COLO829 (cell line): ENCODE measurements around the gene DEGS1.
A peak's percentile ranks its signal among the peaks of the same experiment; 100 is the strongest.

Experiments
- DNase-seq: peaks from one replicate; pipeline ENCODE4 v3.0.0; 2012; ENCODE audit warnings: low spot score

The DEGS1 gene

DNA sequence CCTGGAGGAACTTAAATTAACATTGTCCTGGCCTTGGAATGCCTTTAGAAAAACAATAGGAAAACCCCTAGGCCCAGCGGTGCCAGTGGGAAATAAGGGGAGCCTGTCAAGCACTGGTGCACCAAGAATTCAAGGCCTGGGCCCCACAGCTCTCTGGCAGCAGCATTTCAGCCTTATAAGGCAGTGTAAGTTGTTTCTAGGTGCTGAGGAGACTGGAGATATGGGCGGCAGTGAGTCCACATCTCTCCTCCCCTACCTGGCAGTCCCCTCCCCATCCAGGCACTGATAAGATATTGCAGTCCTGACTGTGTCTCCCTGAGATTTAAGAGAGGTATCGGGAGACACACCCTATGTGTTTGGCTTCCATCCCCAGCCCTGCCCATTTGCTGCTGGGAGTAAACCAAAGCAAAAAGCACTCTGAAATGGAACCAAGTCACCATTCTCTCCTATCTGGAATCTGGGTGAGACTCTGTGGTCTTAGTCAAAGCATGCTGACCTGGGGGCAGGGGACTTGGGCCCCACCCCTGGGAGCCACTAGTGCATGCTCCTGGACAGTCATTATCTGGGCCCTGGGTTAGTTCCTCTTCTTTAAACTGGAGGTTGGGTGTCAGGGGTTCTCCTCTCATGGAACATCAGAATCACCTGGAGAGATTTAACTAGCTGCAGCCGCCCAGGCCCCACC, 30.5 kb downstream of the DEGS1 start:
- no peak for DNase-seq

DNA sequence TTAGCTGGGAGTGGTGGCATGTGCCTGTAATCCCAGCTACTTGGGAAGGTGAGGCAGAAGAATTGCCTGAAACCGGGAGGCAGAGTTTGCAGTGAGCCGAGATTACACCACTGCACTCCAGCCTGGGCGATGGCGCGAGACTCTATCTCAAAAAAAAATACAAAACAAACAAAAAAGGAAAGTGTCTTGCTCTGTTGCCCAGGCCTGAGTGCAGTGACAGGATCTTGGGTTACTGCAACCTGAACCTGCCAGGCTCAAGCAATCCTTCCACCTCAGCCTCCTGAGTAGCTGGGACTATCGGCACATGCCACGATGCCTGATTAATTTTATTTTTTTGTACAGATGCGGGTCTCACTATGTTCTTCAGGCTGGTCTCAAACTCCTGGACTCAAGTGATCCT, 33.3 kb downstream of the DEGS1 start:
- DNase-seq: no peak

DNA sequence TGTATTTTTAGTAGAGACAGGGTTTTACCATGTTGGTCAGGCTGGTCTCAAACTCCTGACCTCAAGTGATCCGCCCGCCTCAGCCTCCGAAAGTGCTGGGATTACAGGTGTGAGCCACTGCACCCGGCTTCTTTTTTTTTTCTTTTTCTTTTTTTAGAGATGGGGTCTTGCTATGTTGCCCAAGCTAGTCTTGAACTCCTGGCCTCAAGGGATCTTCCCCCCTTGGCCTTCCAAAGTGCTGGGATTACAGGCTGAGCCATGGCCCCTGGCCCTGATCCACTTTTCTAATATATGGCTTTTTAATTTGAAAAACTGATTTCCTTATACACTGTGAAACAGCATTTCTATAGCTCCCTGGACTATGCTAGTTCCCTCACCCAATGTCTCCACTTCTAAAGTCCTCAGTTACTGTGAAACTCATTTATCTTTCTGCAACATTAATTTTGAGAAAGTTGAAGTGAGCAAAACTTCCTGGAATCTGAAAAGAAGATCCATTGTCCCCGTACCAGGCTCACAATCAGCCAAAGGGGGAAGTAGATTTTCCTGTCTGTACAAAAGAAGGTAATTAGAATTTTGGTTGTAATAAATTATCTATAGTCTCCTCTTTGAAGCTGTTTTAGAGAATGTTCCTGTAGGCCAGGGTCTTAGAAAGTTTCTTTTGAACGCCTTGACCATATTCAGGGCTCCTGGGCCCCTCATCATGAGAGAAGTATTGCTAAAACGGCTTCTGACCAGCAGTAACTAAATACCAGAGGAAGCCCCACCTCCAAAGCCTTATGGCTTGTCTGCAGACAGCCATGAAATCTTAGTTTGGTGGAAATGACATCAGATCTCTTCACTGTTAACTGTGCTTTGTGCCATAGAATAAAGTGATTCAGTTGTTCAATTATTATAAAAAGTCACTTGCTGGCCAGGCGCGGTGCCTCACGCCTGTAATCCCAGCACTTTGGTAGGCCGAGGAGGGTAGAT, 34.9 kb downstream of the DEGS1 start:
- DNase-seq: no peak

DNA sequence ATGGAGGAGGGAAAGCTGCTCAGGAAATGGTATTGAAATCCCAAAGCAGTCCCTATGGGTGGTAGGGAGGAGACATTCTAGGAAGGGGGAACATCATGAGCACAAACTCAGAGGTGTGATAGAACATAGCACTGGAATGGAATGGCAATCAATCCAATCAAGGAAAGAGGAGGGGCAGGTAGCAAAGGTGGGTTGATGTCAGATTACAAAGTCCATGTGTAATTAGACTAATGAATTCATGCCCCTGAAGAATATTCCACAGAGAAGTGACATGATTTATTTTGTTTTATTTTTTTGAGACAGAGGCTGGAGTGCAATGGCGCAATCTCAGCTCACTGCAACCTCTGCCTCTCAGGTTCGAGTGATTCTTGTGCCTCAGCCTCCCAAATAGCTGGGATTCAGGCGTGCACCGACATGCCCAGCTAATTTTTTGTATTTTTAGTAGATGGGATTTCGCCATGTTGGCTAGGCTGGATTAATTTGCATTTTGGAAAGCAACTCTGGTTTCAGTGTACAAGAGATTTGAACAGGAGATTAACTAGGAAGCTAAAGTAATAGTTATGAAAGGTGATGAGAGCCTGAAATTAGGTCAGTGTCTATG, 36.1 kb downstream of the DEGS1 start:
- DNase-seq: no peak

DNA sequence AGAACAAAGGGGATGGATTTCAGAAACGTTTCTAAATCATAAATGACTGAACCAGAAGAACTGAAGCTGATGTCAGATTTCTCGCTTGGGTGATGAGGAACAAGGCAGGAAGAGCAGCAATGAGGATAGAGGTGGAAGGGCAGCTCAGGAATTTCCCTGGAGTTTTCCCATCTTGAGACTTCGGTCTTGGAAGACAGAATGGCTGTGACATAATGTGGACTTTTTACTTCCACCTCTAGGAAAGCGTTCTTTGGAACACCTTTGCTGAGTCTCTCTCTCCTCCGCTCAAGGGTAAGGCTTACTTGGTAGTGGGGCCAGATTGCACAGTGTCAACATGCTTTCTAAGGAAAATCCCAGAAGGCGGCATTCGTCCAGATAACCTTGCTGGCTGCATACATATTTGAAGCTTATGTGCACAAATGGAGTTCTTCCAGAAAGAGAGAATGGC, 36.6 kb downstream of the DEGS1 start:
- no peak for DNase-seq

DNA sequence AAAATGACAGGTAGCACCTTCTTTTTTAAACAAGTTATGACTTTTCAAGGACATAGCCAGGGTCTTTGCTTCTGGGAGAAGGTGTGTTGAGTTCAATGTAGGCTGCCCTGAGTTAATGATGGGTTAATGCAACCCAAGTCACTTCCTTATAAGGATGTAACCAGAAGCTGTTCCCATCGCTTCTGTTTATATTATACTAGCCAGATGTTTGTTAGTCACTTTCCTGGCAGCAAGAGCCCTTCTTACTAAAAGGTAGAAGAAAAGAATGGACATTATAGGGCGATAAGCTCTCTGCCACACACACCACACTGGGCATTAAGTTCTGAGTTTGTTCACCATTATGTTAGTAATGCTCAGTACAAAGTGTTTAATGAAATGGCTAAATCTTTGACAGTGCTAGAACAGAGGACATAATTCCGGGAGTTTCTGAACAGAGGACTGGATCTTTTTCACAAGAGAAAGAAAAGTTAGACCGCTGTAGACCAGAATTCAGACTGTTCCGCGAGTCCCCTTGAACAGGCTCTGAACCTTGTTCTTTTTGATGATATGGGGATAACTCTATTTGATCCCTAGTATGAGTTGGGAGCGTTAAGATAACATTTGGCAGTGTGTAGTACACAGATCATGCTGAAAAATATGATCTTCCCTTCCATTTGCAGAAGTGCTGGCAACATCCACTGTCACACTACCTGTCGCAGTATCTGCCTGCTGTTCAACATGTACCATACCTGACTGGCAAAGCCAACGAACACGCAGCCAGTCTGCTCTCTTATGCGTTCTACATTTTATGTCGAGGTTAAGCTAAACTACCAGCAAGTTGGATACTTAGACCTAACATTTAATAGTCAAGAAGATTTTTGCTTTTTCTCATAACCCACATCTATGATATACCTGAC, 41.0 kb downstream of the DEGS1 start:
- peak; percentile 35 for DNase-seq

DNA sequence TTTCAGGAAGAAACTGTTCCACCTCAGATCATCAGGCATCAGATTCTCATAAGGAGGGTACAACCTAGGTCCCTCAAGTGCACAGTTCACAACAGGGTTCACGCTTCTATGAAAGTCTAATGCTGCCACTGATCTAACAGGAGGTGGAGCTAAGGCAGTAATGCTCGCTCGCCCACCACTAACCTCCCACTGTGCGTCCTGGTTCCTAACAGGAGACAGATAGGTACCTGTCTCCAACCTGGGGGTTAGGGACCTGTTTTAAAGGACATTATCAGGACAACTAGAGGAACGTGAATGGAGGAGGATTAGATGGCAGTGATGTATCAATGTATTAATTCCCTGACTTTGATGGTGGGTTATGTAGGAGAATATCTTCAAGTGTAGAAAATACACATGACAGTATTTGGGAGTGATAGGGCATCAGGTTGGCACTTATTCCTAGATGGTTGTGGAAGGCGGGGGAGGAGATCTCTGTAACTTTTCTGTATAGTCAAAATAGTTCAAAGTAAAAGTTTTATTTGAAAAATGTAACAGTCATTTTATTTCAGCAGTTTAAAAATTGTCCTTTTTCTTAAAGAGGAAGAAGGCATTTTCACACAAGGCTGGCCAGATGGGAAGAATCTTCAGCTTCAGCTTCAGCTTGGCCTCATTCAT, 43.9 kb downstream of the DEGS1 start:
- DNase-seq: no peak

DNA sequence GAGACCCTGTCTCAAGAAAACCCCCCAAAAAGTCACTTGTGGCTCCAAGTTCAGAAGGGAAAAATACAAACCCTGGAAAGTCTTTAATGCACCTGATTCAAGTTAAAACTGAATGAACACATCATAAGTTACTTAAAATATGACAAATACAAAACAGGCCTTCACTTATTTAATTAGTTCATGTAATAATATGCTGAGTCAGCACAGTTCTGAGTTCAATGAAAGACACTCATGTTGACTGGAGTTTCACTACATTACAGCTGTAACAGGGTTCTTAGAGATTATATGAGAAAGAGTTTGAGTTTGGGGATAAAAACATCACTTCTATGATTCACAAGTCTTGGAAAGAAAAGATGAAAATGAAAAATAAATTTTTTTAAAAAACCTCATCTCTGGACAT, 51.0 kb downstream of the DEGS1 start:
- no peak for DNase-seq

DNA sequence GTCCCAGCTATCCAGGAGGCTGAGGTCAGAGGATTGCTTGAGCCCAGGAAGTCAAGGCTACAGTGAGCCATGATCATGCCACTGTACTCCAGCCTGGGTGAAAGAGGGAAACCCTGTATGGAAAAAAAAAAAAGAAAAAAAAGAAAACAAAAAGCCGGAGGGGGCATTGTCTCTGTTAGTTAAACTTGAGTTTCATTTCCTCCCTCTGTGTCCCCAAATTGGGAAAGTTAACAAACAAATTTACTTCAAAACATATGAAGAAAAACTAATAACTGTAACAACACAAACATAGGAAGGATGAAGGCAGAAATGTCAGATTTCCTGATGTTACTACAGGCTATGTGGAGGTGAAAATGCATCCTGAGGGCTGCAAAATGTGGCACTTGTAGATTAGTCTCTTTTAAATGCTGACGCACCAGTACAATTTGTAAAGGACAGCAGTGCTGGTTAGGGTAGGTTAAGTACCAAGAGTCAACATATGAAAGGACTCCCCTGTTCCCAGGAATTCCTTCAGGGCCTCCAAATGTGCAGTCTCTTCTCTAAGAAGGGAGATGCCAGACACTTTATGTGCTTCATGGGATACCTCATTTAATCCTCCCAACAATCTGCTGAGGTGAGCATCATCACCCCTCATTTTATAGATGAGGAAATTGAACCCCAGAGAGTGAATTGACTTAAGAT, 52.9 kb downstream of the DEGS1 start:
- DNase-seq: no peak

DNA sequence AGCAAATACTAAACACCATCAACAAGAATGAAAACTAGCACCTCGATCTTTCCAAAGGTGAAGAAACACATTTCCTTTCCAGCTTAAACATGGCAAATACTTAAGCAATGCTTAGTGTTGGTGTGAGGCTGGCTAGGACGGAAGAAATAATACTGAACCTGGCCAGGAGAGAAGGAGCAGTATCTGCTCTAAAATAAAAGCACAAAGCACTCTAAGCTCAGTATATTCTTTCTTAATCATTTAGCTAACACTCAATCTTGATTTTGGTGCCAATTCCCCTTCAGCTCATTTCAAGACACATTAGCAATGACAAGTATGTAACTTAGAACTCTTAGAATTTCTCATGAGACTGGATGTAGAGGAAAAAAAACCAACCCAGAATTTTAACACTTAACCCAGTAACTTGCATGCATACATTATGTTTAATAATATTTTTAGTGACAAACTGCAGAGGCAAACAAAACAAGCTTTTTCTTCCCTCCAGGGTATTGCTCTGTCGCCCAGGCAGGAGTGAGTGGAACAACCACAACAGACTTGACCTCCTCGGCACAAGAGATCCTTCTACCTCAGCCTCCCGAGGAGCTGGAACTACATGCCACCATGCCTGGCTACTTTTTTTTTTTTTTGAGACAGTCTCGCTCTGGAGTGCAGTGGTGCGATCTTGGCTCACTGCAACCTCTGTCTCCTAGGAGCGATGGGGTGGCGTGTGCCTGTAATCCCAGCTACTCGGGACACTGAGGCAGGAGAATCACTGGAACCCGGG, 54.3 kb downstream of the DEGS1 start:
- no peak for DNase-seq

DNA sequence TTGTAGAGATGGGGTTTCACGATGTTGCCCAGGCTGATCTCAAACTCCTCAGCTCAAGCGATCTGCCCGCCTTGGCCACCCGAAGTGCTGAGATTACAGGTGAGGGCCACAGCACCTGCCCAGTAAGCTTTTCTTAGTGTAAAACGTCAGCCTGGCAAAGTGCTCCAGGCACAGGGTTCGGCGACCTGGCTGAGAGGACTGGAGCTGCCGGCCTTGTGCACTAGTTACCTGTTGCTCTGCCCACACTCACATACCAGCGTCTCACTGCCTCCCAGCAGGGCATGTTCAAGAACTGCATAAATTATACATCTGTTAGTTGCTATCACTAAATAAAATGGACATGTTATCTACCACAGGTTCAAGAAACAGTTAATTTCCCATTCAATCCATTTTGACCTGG, 55.2 kb downstream of the DEGS1 start:
- DNase-seq: no peak

DNA sequence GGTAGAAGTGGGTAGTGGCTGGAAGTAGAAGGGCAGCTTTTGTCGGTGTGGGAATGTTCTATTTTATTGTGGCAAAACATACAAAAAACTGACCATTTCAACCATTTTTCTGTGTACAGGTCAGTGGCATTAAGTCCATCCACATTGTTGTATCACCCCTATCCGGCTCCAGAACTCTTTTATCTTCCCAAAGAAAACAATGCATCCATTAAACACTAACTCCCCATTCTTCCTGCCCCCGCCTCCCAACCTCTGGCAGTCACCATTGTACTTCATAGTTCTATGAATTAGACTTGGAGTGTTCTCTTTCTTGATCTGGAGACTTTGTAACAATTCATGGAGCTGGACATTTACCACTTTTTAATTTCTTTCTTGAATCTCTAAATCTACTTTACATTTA, 55.7 kb downstream of the DEGS1 start:
- DNase-seq: no peak
